DOHH2 (cell line): ENCODE measurements around the gene SMIM43.

Source experiments
- EZH2phosphoT487 ChIP-seq: fragments of 200-600 bp; sonication (generic); IDR thresholded peaks from 2 replicates; pipeline ENCODE4 v1.6.1; 2017; ENCODE audit warnings: borderline replicate concordance, mild to moderate bottlenecking, antibody characterized with exemption, low read length, moderate library complexity, mixed read lengths
- TF ChIP-seq, protein P1 (sequence below): fragments of 200-600 bp; sonication (generic); IDR thresholded peaks from one replicate; pipeline ENCODE4 v1.5.1; 2014; ENCODE audit warnings: antibody characterized with exemption, mild to moderate bottlenecking, low read depth, low read length; ENCODE audit not compliant: poor library complexity, severe bottlenecking

DNA sequence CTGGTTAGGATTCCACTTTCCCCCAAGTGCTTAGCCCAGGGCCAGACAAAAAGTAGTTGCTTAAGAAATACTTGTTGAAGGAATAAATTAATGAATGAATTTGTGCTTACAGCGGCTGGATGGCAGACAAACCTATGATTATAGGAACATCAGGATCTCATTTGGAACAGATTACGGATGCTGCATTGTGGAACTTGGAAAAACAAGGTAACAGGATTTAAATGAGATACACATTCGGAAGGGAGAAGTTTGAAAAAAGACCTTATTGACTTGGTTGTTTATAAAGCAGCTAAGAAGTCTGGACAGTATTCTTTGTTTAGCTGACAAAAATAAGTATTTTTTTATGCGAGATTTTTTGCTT lies 36.7 kb upstream of the SMIM43 start:
- TF ChIP-seq, protein P1, sequence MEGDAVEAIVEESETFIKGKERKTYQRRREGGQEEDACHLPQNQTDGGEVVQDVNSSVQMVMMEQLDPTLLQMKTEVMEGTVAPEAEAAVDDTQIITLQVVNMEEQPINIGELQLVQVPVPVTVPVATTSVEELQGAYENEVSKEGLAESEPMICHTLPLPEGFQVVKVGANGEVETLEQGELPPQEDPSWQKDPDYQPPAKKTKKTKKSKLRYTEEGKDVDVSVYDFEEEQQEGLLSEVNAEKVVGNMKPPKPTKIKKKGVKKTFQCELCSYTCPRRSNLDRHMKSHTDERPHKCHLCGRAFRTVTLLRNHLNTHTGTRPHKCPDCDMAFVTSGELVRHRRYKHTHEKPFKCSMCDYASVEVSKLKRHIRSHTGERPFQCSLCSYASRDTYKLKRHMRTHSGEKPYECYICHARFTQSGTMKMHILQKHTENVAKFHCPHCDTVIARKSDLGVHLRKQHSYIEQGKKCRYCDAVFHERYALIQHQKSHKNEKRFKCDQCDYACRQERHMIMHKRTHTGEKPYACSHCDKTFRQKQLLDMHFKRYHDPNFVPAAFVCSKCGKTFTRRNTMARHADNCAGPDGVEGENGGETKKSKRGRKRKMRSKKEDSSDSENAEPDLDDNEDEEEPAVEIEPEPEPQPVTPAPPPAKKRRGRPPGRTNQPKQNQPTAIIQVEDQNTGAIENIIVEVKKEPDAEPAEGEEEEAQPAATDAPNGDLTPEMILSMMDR = no peak
- no peak for TF ChIP-seq EZH2phosphoT487
